PFSK-1 (cell line): ENCODE results near the gene TNFRSF1A.

Source experiments
- POLR2AphosphoS5 ChIP-seq: IDR thresholded peaks from 2 replicates; pipeline ENCODE4 v1.6.1; 2012; ENCODE audit warnings: low read depth, mild to moderate bottlenecking, control low read depth, low read length, moderate library complexity
- SIN3A ChIP-seq: IDR thresholded peaks from 2 replicates; pipeline ENCODE4 v1.6.1; 2012; ENCODE audit warnings: mild to moderate bottlenecking, low read length, moderate library complexity, borderline replicate concordance; ENCODE audit not compliant: insufficient read depth
- TAF1 ChIP-seq: IDR thresholded peaks from 2 replicates; pipeline ENCODE4 v1.6.1; 2012; ENCODE audit warnings: low read length, control low read depth, borderline replicate concordance; ENCODE audit not compliant: insufficient read depth
- TF ChIP-seq, protein P1 (sequence below), 2 experiments: IDR thresholded peaks; 2 replicates each; pipeline versions ENCODE4 v1.6.1 to v1.8.0; 2011 to 2012; ENCODE audit warnings: low read depth in 2 of 2, low read length in 2 of 2, control low read depth in 1 of 2, inconsistent platforms in 1 of 2, mild to moderate bottlenecking in 1 of 2, moderate library complexity in 1 of 2; ENCODE audit not compliant: insufficient read depth in 1 of 2

DNA sequence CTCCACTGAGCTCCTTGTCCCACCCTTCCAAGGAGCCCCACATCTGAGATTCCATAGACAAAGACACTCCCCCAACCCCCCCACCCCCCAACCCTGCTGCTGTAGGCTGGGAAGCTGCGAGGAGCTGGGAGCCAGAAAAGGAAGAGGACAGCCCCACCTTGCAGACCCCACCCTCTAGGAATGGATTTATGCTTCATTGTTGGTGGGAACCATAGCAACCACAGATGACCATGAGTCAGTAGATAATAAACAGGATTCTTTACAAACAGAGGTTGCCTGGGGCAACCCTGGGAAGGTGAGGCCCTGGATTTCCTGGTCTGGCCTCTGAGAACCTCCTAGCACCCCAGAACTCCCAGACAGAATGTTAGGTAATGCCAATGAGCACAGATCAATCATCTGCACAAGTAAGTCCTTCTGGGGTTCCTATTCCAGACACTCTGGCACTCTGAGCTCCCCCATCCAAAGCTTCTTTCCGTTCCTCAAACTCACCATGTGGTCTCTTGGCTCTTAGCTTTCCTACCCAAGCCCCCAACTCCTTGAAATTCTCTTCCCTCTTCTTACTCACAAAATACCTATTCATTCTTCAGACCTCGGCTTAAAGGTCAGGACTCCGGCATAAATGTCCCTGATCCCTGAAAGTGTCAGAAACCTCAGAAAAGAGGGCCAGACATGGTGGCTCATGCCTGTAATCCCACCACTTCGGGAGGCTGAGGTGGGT, 46.6 kb downstream of the TNFRSF1A start:
- TF ChIP-seq, protein P1, sequence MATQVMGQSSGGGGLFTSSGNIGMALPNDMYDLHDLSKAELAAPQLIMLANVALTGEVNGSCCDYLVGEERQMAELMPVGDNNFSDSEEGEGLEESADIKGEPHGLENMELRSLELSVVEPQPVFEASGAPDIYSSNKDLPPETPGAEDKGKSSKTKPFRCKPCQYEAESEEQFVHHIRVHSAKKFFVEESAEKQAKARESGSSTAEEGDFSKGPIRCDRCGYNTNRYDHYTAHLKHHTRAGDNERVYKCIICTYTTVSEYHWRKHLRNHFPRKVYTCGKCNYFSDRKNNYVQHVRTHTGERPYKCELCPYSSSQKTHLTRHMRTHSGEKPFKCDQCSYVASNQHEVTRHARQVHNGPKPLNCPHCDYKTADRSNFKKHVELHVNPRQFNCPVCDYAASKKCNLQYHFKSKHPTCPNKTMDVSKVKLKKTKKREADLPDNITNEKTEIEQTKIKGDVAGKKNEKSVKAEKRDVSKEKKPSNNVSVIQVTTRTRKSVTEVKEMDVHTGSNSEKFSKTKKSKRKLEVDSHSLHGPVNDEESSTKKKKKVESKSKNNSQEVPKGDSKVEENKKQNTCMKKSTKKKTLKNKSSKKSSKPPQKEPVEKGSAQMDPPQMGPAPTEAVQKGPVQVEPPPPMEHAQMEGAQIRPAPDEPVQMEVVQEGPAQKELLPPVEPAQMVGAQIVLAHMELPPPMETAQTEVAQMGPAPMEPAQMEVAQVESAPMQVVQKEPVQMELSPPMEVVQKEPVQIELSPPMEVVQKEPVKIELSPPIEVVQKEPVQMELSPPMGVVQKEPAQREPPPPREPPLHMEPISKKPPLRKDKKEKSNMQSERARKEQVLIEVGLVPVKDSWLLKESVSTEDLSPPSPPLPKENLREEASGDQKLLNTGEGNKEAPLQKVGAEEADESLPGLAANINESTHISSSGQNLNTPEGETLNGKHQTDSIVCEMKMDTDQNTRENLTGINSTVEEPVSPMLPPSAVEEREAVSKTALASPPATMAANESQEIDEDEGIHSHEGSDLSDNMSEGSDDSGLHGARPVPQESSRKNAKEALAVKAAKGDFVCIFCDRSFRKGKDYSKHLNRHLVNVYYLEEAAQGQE (IDR thresholded peaks at IDR 0.05; ENCODE audit: insufficient read depth in 1 of 2, low read depth in 2 of 2, low read length in 2 of 2), result no peak
- TF ChIP-seq POLR2AphosphoS5 (no peak), TAF1 (no peak), SIN3A (no peak)
